Progenitor cell of endocrine pancreas (in vitro differentiated cells): Measurements from ENCODE around the gene JUP. TPM values are rescaled to one million over a fixed set of nuclear protein-coding genes. Genes with fewer than 3 reads are reported as not detected.
A peak's percentile ranks its signal among the peaks of the same experiment; 100 is the strongest.

ENCODE experiments used
- DNase-seq: peaks from one replicate; pipeline ENCODE4 v3.0.0; 2021; ENCODE audit warnings: low spot score; ENCODE audit not compliant: unreplicated experiment
- H3K27ac Mint-ChIP-seq: 2 replicates; pipeline ENCODE4 v1.8.0; 2021; ENCODE audit warnings: mild to moderate bottlenecking, moderate library complexity, mixed read lengths
- H3K27me3 Mint-ChIP-seq: 2 replicates; pipeline ENCODE4 v1.8.0; 2021; ENCODE audit warnings: mixed read lengths
- H3K36me3 Mint-ChIP-seq: 2 replicates; pipeline ENCODE4 v1.8.0; 2022; ENCODE audit warnings: mixed read lengths; ENCODE audit not compliant: insufficient read depth
- H3K4me1 Mint-ChIP-seq: 2 replicates; pipeline ENCODE4 v1.8.0; 2021; ENCODE audit warnings: low read depth, mixed read lengths
- H3K4me3 Mint-ChIP-seq: 2 replicates; pipeline ENCODE4 v1.8.0; 2021; ENCODE audit warnings: low read depth, mild to moderate bottlenecking, moderate library complexity, mixed read lengths
- H3K9me3 Mint-ChIP-seq: 2 replicates; pipeline ENCODE4 v1.8.0; 2021; ENCODE audit warnings: low read depth, mixed read lengths
- CTCF ChIP-seq: fragments of 200-600 bp; sonication (generic); IDR thresholded peaks from one replicate; pipeline ENCODE4 v1.5.0; 2021; ENCODE audit warnings: antibody characterized with exemption, mild to moderate bottlenecking; ENCODE audit not compliant: unreplicated experiment
- total RNA-seq: library from RNA; stranded (reverse); gene quantifications from 2 replicates; pipeline ENCODE4 v1.2.1, GENCODE V29; 2021

The JUP gene
- total RNA-seq, 1 donor from 2014 or later, result 195 TPM

GRCh38 chr17:41818024-41818423 is 31.5 kb upstream of the JUP start:
- Mint-ChIP-seq H3K36me3 (peaks cover 2% of the 10 kb centered on the region), H3K27me3 (no peaks in the 10 kb centered on the region), H3K9me3 (no peaks in the 10 kb centered on the region), H3K27ac (no peak overlapping the region), H3K4me1 (peaks cover 5% of the 10 kb centered on the region), H3K4me3 (no peak overlapping the region)
- TF ChIP-seq CTCF, result no peak
- DNase-seq, result no peak

GRCh38 chr17:41816637-41817320 is 30.3 kb upstream of the JUP start:
- H3K36me3 Mint-ChIP-seq, result peaks cover 2% of the 10 kb centered on the region
- H3K27me3 Mint-ChIP-seq, result no peaks in the 10 kb centered on the region
- no peaks in the 10 kb centered on the region for H3K9me3 Mint-ChIP-seq
- DNase-seq, result no peak
- peaks cover 9% of the 10 kb centered on the region for H3K4me1 Mint-ChIP-seq
- no peak overlapping the region for H3K4me3 Mint-ChIP-seq
- TF ChIP-seq CTCF, result no peak
- no peak overlapping the region for H3K27ac Mint-ChIP-seq

GRCh38 chr17:41814195-41814594 is 27.7 kb upstream of the JUP start:
- Mint-ChIP-seq H3K4me1 (peaks cover 19% of the 10 kb centered on the region), H3K4me3 (peak overlapping the region; percentile 91), H3K27ac (no peak overlapping the region), H3K9me3 (no peaks in the 10 kb centered on the region), H3K27me3 (no peaks in the 10 kb centered on the region), H3K36me3 (peaks cover 5% of the 10 kb centered on the region)
- no peak for DNase-seq
- TF ChIP-seq CTCF, result no peak

- Mint-ChIP-seq H3K9me3 (no peaks in the 10 kb centered on the region), H3K27ac (peak overlapping the region; percentile 86), H3K4me1 (peaks cover 19% of the 10 kb centered on the region), H3K4me3 (peak overlapping the region; percentile 91), H3K27me3 (no peaks in the 10 kb centered on the region), H3K36me3 (peaks cover 5% of the 10 kb centered on the region)
- DNase-seq, result no peak
- no peak for TF ChIP-seq CTCF
Observed at GRCh38 chr17:41813699-41814124, 27.2 kb upstream of the JUP start.

- Mint-ChIP-seq H3K27ac (peak overlapping the region; percentile 86), H3K36me3 (peaks cover 5% of the 10 kb centered on the region), H3K9me3 (no peaks in the 10 kb centered on the region), H3K4me1 (peaks cover 19% of the 10 kb centered on the region), H3K4me3 (peak overlapping the region; percentile 91), H3K27me3 (no peaks in the 10 kb centered on the region)
- DNase-seq, result no peak
- no peak for TF ChIP-seq CTCF
Observed at GRCh38 chr17:41813152-41813680, 26.7 kb upstream of the JUP start.
